CD4-positive, alpha-beta memory T cell (primary cell): Measurements from ENCODE around the gene RIMBP3B. TPM values are rescaled to one million over a fixed set of nuclear protein-coding genes. Genes with fewer than 3 reads are reported as not detected.
"Not testable (repeated sequence)": the region's sequence is repeated elsewhere in the genome, so short reads cannot be mapped to it uniquely, and the experiment has no call there.

ENCODE experiments used
- CTCF ChIA-PET: fragments of 350-600 bp; sonication (Branson Sonifier 250); formaldehyde crosslinking; loops from one replicate; lab custom pipeline; 2021; ENCODE audit warnings: inconsistent platforms; ENCODE audit not compliant: partially characterized antibody; lab: Charles Lee
- POLR2A ChIA-PET: fragments of 350-600 bp; sonication (Branson Sonifier 250); formaldehyde crosslinking; loops from one replicate; lab custom pipeline; 2021; ENCODE audit not compliant: partially characterized antibody; lab: Charles Lee
- DNase-seq, 5 donors: peaks; one replicate each; pipeline versions ENCODE4 v3.0.0 to v3.0.0-alpha.2; 2020 to 2022; ENCODE audit warnings: mixed read lengths in 1 of 5
- H3K27ac ChIP-seq: one replicate; pipeline ENCODE4 v1.7.0; 2013; ENCODE audit warnings: low read depth, low read length
- H3K27me3 ChIP-seq: 2 replicates; pipeline ENCODE4 v1.7.0; 2013; ENCODE audit warnings: mild to moderate bottlenecking, low read length, moderate library complexity; ENCODE audit not compliant: insufficient read depth
- H3K36me3 ChIP-seq: 2 replicates; pipeline ENCODE4 v1.7.0; 2013; ENCODE audit warnings: mild to moderate bottlenecking, low read length, moderate library complexity; ENCODE audit not compliant: insufficient read depth
- H3K4me1 ChIP-seq: 2 replicates; pipeline ENCODE4 v1.7.0; 2013; ENCODE audit warnings: mild to moderate bottlenecking, low read length, moderate library complexity; ENCODE audit not compliant: insufficient read depth
- H3K4me3 ChIP-seq, 2 donors: one replicate each; pipeline ENCODE4 v1.7.0; 2013; ENCODE audit warnings: low read length in 2 of 2, mild to moderate bottlenecking in 1 of 2
- H3K9me3 ChIP-seq, 2 donors: one replicate each; pipeline ENCODE4 v1.7.0; 2013; ENCODE audit warnings: low read length in 2 of 2, control low read depth in 1 of 2; ENCODE audit not compliant: control insufficient read depth in 1 of 2
- H3K27ac Mint-ChIP-seq, 7 donors: one replicate each; pipeline ENCODE4 v1.8.0; 2020 to 2021; ENCODE audit warnings: mixed read lengths in 7 of 7, mild to moderate bottlenecking in 6 of 7, inconsistent platforms in 3 of 7, moderate library complexity in 3 of 7
- H3K27me3 Mint-ChIP-seq, 2 donors: one replicate each; pipeline ENCODE4 v1.8.0; 2020 to 2021; ENCODE audit warnings: mixed read lengths in 2 of 2
- H3K36me3 Mint-ChIP-seq, 2 donors: one replicate each; pipeline ENCODE4 v1.8.0; 2020 to 2021; ENCODE audit warnings: mixed read lengths in 2 of 2, inconsistent platforms in 1 of 2, mild to moderate bottlenecking in 1 of 2
- H3K4me1 Mint-ChIP-seq, 4 donors: one replicate each; pipeline ENCODE4 v1.8.0; 2020 to 2021; ENCODE audit warnings: mixed read lengths in 4 of 4, mild to moderate bottlenecking in 1 of 4
- H3K4me3 Mint-ChIP-seq, 8 donors: one replicate each; pipeline ENCODE4 v1.8.0; 2020 to 2021; ENCODE audit warnings: mixed read lengths in 8 of 8, mild to moderate bottlenecking in 7 of 8, moderate library complexity in 6 of 8, inconsistent platforms in 3 of 8
- H3K9me3 Mint-ChIP-seq, 8 donors: one replicate each; pipeline ENCODE4 v1.8.0; 2020 to 2021; ENCODE audit warnings: mixed read lengths in 8 of 8, mild to moderate bottlenecking in 5 of 8, inconsistent platforms in 3 of 8, moderate library complexity in 1 of 8
- intact Hi-C: fragments of 100-400 bp; cut with micrococcal nuclease; formaldehyde crosslinking; loops from one replicate; pipeline ENCODE4 v1.15.1; 2023
- polyA plus RNA-seq, 2 donors: library from polyadenylated mRNA; unstranded; fragments of 300-500 nt; fragmentation: Illumina TruSeq; gene quantifications; one replicate each; pipeline ENCODE4 v1.2.3, GENCODE V29; 2021
- total RNA-seq, 2 experiments: library from RNA; stranded (reverse); gene quantifications; one replicate each; pipeline ENCODE4 v1.2.3, GENCODE V29; 2021

RIMBP3B gene
- total and polyA plus RNA-seq, 4 experiments from 2014 or later: 0.09 to 4.0 (median 2.2) TPM

GRCh38 chr22:21402763-21403314 is 19.3 kb downstream of the RIMBP3B start:
- H3K36me3 ChIP-seq, H3K27me3 Mint-ChIP-seq, H3K36me3 Mint-ChIP-seq, H3K4me1 ChIP-seq, H3K4me1 Mint-ChIP-seq, intact Hi-C loops, POLR2A ChIA-PET, H3K4me3 ChIP-seq, H3K9me3 ChIP-seq, H3K9me3 Mint-ChIP-seq, CTCF ChIA-PET, H3K4me3 Mint-ChIP-seq, H3K27me3 ChIP-seq, H3K27ac ChIP-seq, H3K27ac Mint-ChIP-seq: not testable (repeated sequence)
- DNase-seq: peak in 1 of 5 donors; percentile 11

GRCh38 chr22:21407139-21407538 is 23.6 kb downstream of the RIMBP3B start:
- H3K4me3 ChIP-seq, H3K36me3 ChIP-seq, intact Hi-C loops, CTCF ChIA-PET, H3K4me3 Mint-ChIP-seq, H3K9me3 ChIP-seq, H3K27me3 ChIP-seq, POLR2A ChIA-PET, H3K27ac ChIP-seq, H3K27me3 Mint-ChIP-seq, H3K4me1 ChIP-seq, H3K27ac Mint-ChIP-seq, H3K4me1 Mint-ChIP-seq, H3K9me3 Mint-ChIP-seq, DNase-seq, H3K36me3 Mint-ChIP-seq: not testable (repeated sequence)

DNA sequence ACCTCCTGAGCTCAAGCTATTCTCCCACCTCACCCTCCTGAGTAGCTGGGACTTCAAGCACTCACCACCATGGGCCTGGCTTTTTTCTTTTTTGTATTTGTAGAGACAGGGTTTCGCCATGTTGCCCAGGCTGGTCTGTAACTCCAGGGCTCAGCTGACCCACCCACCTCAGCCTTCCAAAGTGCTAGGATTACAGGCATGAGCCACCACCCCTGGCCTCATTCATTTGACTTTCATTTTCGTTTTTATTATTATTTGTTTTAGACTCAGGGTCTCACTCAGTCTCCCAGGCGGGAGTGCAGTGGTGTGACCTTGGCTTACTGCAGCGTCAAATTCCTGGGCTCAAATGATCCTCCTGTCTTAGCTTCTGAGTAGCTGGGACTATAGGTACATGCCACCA is 24.2 kb downstream of the RIMBP3B start:
- POLR2A ChIA-PET, H3K9me3 Mint-ChIP-seq, intact Hi-C loops: not testable (repeated sequence)

GRCh38 chr22:21416375-21416774 is 32.8 kb downstream of the RIMBP3B start:
- H3K4me3 ChIP-seq, H3K27ac ChIP-seq, H3K4me1 Mint-ChIP-seq, CTCF ChIA-PET, H3K27me3 Mint-ChIP-seq, DNase-seq, H3K4me1 ChIP-seq, POLR2A ChIA-PET, H3K36me3 ChIP-seq, H3K27ac Mint-ChIP-seq, H3K4me3 Mint-ChIP-seq, H3K9me3 ChIP-seq, H3K9me3 Mint-ChIP-seq, H3K36me3 Mint-ChIP-seq, intact Hi-C loops, H3K27me3 ChIP-seq: not testable (repeated sequence)

More for the DNA sequence above, 24.2 kb downstream of the RIMBP3B start:
- H3K27me3 Mint-ChIP-seq, H3K27ac ChIP-seq, H3K36me3 Mint-ChIP-seq, H3K4me3 Mint-ChIP-seq, CTCF ChIA-PET, H3K9me3 ChIP-seq, H3K4me3 ChIP-seq, H3K27ac Mint-ChIP-seq, H3K4me1 Mint-ChIP-seq, DNase-seq, H3K4me1 ChIP-seq, H3K27me3 ChIP-seq, H3K36me3 ChIP-seq: not testable (repeated sequence)

- H3K27ac Mint-ChIP-seq, H3K4me1 ChIP-seq, intact Hi-C loops, H3K4me1 Mint-ChIP-seq, H3K36me3 Mint-ChIP-seq, H3K4me3 ChIP-seq, POLR2A ChIA-PET, CTCF ChIA-PET, H3K9me3 Mint-ChIP-seq, H3K27ac ChIP-seq, H3K36me3 ChIP-seq, H3K27me3 Mint-ChIP-seq, H3K9me3 ChIP-seq, H3K27me3 ChIP-seq: not testable (repeated sequence)
- H3K4me3 Mint-ChIP-seq: peak within 1 kb of the TSS in 5 of 8 donors; percentile 36 to 67 (median 55)
- DNase-seq: peak; percentile 21 to 50 (median 42)
Measured at GRCh38 chr22:21417227-21417746, 33.7 kb downstream of the RIMBP3B start, which contains the start of gene HIC2. Gene HIC2 (plus strand): TSS chr22:21417371. CDS start chr22:21442832, 25,461 bp downstream.

- peak in 3 of 5 donors; percentile 4 to 8 (median 8) for DNase-seq
- H3K9me3 ChIP-seq, H3K27ac Mint-ChIP-seq, H3K27me3 ChIP-seq, POLR2A ChIA-PET, H3K4me1 Mint-ChIP-seq, intact Hi-C loops, H3K4me3 ChIP-seq, H3K9me3 Mint-ChIP-seq, H3K36me3 ChIP-seq, H3K27ac ChIP-seq, H3K36me3 Mint-ChIP-seq, H3K4me1 ChIP-seq, CTCF ChIA-PET, H3K27me3 Mint-ChIP-seq: not testable (repeated sequence)
- peak overlapping the region in 5 of 8 donors; percentile 36 to 67 (median 55) for H3K4me3 Mint-ChIP-seq
Measured at GRCh38 chr22:21417853-21418252, 34.3 kb downstream of the RIMBP3B start.

DNA sequence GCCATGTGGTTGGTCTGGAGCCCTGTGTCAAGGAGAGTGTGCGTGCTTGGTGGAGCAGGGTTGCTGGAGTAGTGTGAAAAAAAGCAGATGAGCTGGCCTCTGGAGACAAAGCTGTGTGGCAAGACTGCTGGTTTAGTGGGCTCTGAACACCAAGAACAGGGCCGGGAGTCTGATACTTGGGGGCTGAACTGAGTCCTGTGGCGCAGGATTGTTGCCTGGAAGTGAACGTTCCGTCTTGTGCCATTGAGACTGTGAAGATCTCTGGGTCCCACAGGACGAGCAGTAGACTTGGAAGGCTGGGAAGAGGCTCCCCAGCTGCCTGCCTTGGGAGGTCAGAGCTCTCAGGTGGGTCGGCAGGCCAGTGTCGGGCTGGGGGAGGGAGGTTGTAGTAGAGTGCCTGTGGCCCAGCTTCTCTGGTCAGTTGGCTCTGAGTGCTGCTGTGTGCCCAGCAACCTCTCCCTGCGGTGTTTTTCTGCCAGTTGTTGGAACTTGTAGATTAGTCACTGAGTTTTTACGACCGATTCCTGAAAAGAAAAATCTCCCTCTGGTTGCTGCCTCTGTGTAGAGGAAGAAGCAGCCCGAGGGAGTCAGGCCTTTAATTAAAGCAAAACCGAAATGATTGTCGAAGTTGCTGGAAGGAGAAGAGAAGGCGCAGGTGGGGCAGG is 35.6 kb downstream of the RIMBP3B start:
- H3K27ac Mint-ChIP-seq, H3K4me1 ChIP-seq, DNase-seq, H3K4me1 Mint-ChIP-seq, H3K36me3 Mint-ChIP-seq, H3K9me3 ChIP-seq, H3K4me3 Mint-ChIP-seq, intact Hi-C loops, H3K36me3 ChIP-seq, H3K9me3 Mint-ChIP-seq, H3K27ac ChIP-seq, POLR2A ChIA-PET, H3K27me3 ChIP-seq, CTCF ChIA-PET, H3K4me3 ChIP-seq, H3K27me3 Mint-ChIP-seq: not testable (repeated sequence)
